ENCODE results near the gene KIF2A. TPM values are rescaled to one million over a fixed set of nuclear protein-coding genes. Genes with fewer than 3 reads are reported as not detected.
"Not testable (repeated sequence)": the region's sequence is repeated elsewhere in the genome, so short reads cannot be mapped to it uniquely, and the experiment has no call there.

KIF2A gene
- total RNA-seq, 1 donor, result 41.7 TPM

GRCh38 chr5:62289813-62290212 is 16.2 kb upstream of the KIF2A start:
- DNase-seq (ENCODE audit: low read depth in 2 of 3, low spot score in 2 of 3), result no peak

- not testable (repeated sequence) for DNase-seq (ENCODE audit: low read depth in 2 of 3, low spot score in 2 of 3)
Measured at GRCh38 chr5:62291829-62292228, 14.2 kb upstream of the KIF2A start.

- DNase-seq (ENCODE audit: low read depth in 2 of 3, low spot score in 2 of 3), result no peak
Measured at GRCh38 chr5:62296998-62297397, 9.0 kb upstream of the KIF2A start.

- DNase-seq (ENCODE audit: low read depth in 2 of 3, low spot score in 2 of 3), result no peak
Measured at GRCh38 chr5:62298118-62298517, 7.9 kb upstream of the KIF2A start.

- no peak for DNase-seq (ENCODE audit: low read depth in 2 of 3, low spot score in 2 of 3)
Measured at GRCh38 chr5:62299101-62299500, 6.9 kb upstream of the KIF2A start.

GRCh38 chr5:62299600-62299999 is 6.4 kb upstream of the KIF2A start:
- DNase-seq (ENCODE audit: low read depth in 2 of 3, low spot score in 2 of 3), result peak in 1 of 3 donors; percentile 41

GRCh38 chr5:62305358-62305714 is 670 bp upstream of the KIF2A start:
- DNase-seq (ENCODE audit: low read depth in 2 of 3, low spot score in 2 of 3), result no peak

GRCh38 chr5:62306323-62306895 is 403 bp downstream of the KIF2A start:
- no peak for DNase-seq (ENCODE audit: low read depth in 2 of 3, low spot score in 2 of 3)

GRCh38 chr5:62306896-62307689 is 1.1 kb downstream of the KIF2A start:
- DNase-seq (ENCODE audit: low read depth in 2 of 3, low spot score in 2 of 3), result peak; percentile 22 to 75 (median 63)

- no peak for DNase-seq (ENCODE audit: low read depth in 2 of 3, low spot score in 2 of 3)
Measured at GRCh38 chr5:62308439-62308838, 2.4 kb downstream of the KIF2A start.

- DNase-seq (ENCODE audit: low read depth in 2 of 3, low spot score in 2 of 3), result no peak
Measured at GRCh38 chr5:62309107-62309506, 3.1 kb downstream of the KIF2A start.

- no peak for DNase-seq (ENCODE audit: low read depth in 2 of 3, low spot score in 2 of 3)
Measured at GRCh38 chr5:62310426-62311143, 4.6 kb downstream of the KIF2A start.

- no peak for DNase-seq (ENCODE audit: low read depth in 2 of 3, low spot score in 2 of 3)
Measured at GRCh38 chr5:62312036-62312435, 6.0 kb downstream of the KIF2A start.

GRCh38 chr5:62312674-62313073 is 6.7 kb downstream of the KIF2A start:
- DNase-seq (ENCODE audit: low read depth in 2 of 3, low spot score in 2 of 3), result no peak

- DNase-seq (ENCODE audit: low read depth in 2 of 3, low spot score in 2 of 3), result no peak
Measured at GRCh38 chr5:62314213-62314830, 8.3 kb downstream of the KIF2A start.

- no peak for DNase-seq (ENCODE audit: low read depth in 2 of 3, low spot score in 2 of 3)
Measured at GRCh38 chr5:62315376-62316175, 9.6 kb downstream of the KIF2A start.

- DNase-seq (ENCODE audit: low read depth in 2 of 3, low spot score in 2 of 3), result no peak
Measured at GRCh38 chr5:62316176-62316502, 10.1 kb downstream of the KIF2A start.

- DNase-seq (ENCODE audit: low read depth in 2 of 3, low spot score in 2 of 3), result no peak
Measured at GRCh38 chr5:62317810-62318209, 11.8 kb downstream of the KIF2A start.

- DNase-seq (ENCODE audit: low read depth in 2 of 3, low spot score in 2 of 3), result no peak
Measured at GRCh38 chr5:62322484-62322883, 16.5 kb downstream of the KIF2A start.

- peak in 1 of 3 donors; percentile 53 for DNase-seq (ENCODE audit: low read depth in 2 of 3, low spot score in 2 of 3)
Measured at GRCh38 chr5:62326302-62326701, 20.3 kb downstream of the KIF2A start.

- no peak for DNase-seq (ENCODE audit: low read depth in 2 of 3, low spot score in 2 of 3)
Measured at GRCh38 chr5:62326702-62327101, 20.7 kb downstream of the KIF2A start.

Data from hematopoietic multipotent progenitor cell (in vitro differentiated cells).